Cardiac muscle cell (in vitro differentiated cells and primary cell): ENCODE results near the gene ACOT7. TPM values are rescaled to one million over a fixed set of nuclear protein-coding genes. Genes with fewer than 3 reads are reported as not detected.
"Not testable (repeated sequence)": the region's sequence is repeated elsewhere in the genome, so short reads cannot be mapped to it uniquely, and the experiment has no call there.

ENCODE experiments used
- DNase-seq, 2 donors: peaks; one replicate each; pipeline versions ENCODE4 v3.0.0 to v3.0.0-alpha.2; 2010 to 2017; ENCODE audit warnings: low read depth in 1 of 2, low spot score in 1 of 2
- H3K27ac ChIP-seq: fragments of 200-600 bp; sonication (generic); 2 replicates; pipeline ENCODE4 v1.5.1; 2016
- H3K27me3 ChIP-seq: fragments of 200-600 bp; sonication (generic); 2 replicates; pipeline ENCODE4 v1.6.0; 2016; ENCODE audit warnings: control low read depth
- H3K36me3 ChIP-seq: fragments of 200-600 bp; sonication (generic); 2 replicates; pipeline ENCODE4 v1.5.1; 2016; ENCODE audit warnings: control low read depth
- H3K4me1 ChIP-seq: fragments of 200-600 bp; sonication (generic); 2 replicates; pipeline ENCODE4 v1.8.1; 2017; ENCODE audit warnings: low read depth, mild to moderate bottlenecking, mixed run types
- H3K4me3 ChIP-seq: fragments of 200-600 bp; sonication (generic); 2 replicates; pipeline ENCODE4 v1.5.1; 2016; ENCODE audit warnings: mild to moderate bottlenecking
- H3K9me3 ChIP-seq: fragments of 200-600 bp; sonication (generic); 2 replicates; pipeline ENCODE4 v1.5.1; 2017; ENCODE audit warnings: low read depth, mild to moderate bottlenecking, control low read depth
- polyA plus RNA-seq: library from polyadenylated mRNA; unstranded; fragments of >200 nt; fragmentation: Nextera tagmentation; extraction: Ambion mirVana; gene quantifications from 2 replicates; pipeline ENCODE4 v1.2.1, GENCODE V29; 2016
- total RNA-seq: library from RNA; depleted of rRNA; stranded (reverse); fragments of >200 nt; gene quantifications from 2 replicates; pipeline ENCODE4 v1.2.3, GENCODE V29; 2016
- TF ChIP-seq, protein P1 (sequence below): IDR thresholded peaks from 2 replicates; pipeline ENCODE4 v1.5.1; 2012; ENCODE audit warnings: low read depth, mild to moderate bottlenecking, low read length

The ACOT7 gene
- total and polyA plus RNA-seq, 2 experiments from 2014 or later: 11.8 to 51.2 TPM

- TF ChIP-seq, protein P1, sequence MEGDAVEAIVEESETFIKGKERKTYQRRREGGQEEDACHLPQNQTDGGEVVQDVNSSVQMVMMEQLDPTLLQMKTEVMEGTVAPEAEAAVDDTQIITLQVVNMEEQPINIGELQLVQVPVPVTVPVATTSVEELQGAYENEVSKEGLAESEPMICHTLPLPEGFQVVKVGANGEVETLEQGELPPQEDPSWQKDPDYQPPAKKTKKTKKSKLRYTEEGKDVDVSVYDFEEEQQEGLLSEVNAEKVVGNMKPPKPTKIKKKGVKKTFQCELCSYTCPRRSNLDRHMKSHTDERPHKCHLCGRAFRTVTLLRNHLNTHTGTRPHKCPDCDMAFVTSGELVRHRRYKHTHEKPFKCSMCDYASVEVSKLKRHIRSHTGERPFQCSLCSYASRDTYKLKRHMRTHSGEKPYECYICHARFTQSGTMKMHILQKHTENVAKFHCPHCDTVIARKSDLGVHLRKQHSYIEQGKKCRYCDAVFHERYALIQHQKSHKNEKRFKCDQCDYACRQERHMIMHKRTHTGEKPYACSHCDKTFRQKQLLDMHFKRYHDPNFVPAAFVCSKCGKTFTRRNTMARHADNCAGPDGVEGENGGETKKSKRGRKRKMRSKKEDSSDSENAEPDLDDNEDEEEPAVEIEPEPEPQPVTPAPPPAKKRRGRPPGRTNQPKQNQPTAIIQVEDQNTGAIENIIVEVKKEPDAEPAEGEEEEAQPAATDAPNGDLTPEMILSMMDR: no peak
- H3K27ac ChIP-seq: peak overlapping the region; percentile 34
These were observed 173.3 kb downstream of the ACOT7 start for GRCh38 chr1:6220236-6220635.

DNA sequence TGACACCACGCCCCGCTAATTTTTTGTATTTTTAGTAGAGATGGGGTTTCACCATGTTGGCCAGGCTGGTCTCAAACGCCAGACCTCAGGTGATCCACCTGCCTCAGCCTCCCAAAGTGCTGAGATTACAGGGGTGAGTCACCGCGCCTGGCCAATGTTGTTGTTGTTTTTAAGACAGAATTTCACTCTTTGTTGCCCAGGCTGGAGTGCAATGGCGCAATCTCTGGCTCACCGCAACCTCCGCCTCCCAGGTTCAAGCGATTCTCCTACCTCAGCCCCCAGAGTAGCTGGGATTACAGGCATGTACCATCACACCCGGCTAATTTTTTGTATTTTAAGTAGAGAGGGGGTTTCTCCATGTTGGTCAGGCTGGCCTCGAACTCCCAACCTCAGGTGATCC, 173.9 kb downstream of the ACOT7 start:
- H3K9me3 ChIP-seq, H3K27me3 ChIP-seq, H3K4me3 ChIP-seq, H3K27ac ChIP-seq, H3K4me1 ChIP-seq, DNase-seq: not testable (repeated sequence)
- H3K36me3 ChIP-seq: peaks cover 16% of the 10 kb centered on the region

More at GRCh38 chr1:6220236-6220635, 173.3 kb downstream of the ACOT7 start:
- peaks cover 20% of the 10 kb centered on the region for H3K36me3 ChIP-seq
- no peak for DNase-seq
- H3K4me1 ChIP-seq: peaks cover 7% of the 10 kb centered on the region
- no peak overlapping the region for H3K4me3 ChIP-seq
- H3K9me3 ChIP-seq: no peaks in the 10 kb centered on the region
- no peaks in the 10 kb centered on the region for H3K27me3 ChIP-seq

DNA sequence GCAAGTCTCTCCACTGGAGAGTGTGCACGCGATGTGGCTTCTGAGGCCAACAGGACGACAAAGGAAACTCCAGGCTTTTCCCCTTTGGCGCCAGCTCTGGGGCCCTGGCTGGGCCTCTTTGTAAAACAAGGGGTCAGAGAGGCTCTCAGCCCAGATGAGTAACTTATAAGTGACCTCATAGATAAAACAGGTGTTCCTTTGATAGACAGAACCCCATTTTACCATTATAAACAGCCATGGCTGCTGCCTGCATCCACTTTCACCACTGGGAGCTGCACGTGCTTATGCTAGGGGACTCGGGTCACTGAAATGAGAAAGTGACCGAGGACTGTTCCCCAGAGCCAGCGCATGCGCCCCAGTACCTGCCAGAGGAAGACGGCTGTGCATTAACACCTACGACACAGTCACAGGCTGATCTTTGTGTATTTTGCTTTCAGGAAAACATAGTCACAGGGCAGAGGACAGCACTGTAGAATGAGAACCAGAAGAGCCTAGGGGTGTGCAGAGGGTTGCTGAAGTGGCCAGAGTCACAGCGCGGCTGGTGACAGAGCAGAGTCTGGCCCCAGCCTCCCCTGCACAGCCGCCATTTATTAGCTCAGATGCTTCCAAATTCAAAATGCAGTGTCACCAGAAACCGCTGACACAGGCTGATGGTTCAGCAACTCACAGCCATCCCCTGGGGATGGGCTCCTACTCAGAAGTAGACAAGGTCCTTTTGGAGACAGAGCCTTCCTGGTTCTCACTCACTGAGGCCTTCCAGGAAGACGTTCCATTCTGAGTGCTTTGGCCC, 175.0 kb downstream of the ACOT7 start:
- H3K4me3 ChIP-seq: no peak overlapping the region
- H3K27ac ChIP-seq: no peak overlapping the region
- TF ChIP-seq, protein P1: no peak
- H3K27me3 ChIP-seq: no peaks in the 10 kb centered on the region
- H3K9me3 ChIP-seq: no peaks in the 10 kb centered on the region
- peaks cover 7% of the 10 kb centered on the region for H3K4me1 ChIP-seq
- DNase-seq: no peak
- H3K36me3 ChIP-seq: peaks cover 7% of the 10 kb centered on the region

Other genes with a start within 250 kb of the ACOT7 start
- 0.11 and 0.24 TPM in 2 replicates for gene CHD5, start 213.4 kb downstream of the ACOT7 start, total RNA-seq
- gene CHD5, start 213.4 kb downstream of the ACOT7 start, polyA plus RNA-seq: 0.11 TPM in 1 of 2 replicates, not detected in the other
- gene RPL22, start 194.2 kb downstream of the ACOT7 start, total RNA-seq: 101 and 132 TPM in 2 replicates
- 123 and 130 TPM in 2 replicates for gene RPL22, start 194.2 kb downstream of the ACOT7 start, polyA plus RNA-seq
- gene RNF207, start 187.6 kb downstream of the ACOT7 start, total RNA-seq: 198 and 273 TPM in 2 replicates
- 166 and 180 TPM in 2 replicates for gene RNF207, start 187.6 kb downstream of the ACOT7 start, polyA plus RNA-seq
- 45.4 and 72.2 TPM in 2 replicates for gene ICMT, start 157.8 kb downstream of the ACOT7 start, total RNA-seq
- gene ICMT, start 157.8 kb downstream of the ACOT7 start, polyA plus RNA-seq: 40.6 and 54.3 TPM in 2 replicates
- not detected in 2 replicates for gene HES3, start 149.6 kb downstream of the ACOT7 start, total RNA-seq
- not detected in 2 replicates for gene HES3, start 149.6 kb downstream of the ACOT7 start, polyA plus RNA-seq
- 22.7 and 32.7 TPM in 2 replicates for gene GPR153, start 132.7 kb downstream of the ACOT7 start, total RNA-seq
- gene GPR153, start 132.7 kb downstream of the ACOT7 start, polyA plus RNA-seq: 21.0 and 30.3 TPM in 2 replicates
- gene HES2, start 26.2 kb upstream of the ACOT7 start, total RNA-seq: not detected in 2 replicates
- 0.09 TPM in 1 of 2 replicates, not detected in the other for gene HES2, start 26.2 kb upstream of the ACOT7 start, polyA plus RNA-seq
- gene ESPN, start 31.0 kb upstream of the ACOT7 start, total RNA-seq: 9.7 and 18.1 TPM in 2 replicates
- gene ESPN, start 31.0 kb upstream of the ACOT7 start, polyA plus RNA-seq: 8.0 and 9.7 TPM in 2 replicates
- gene TNFRSF25, start 72.4 kb upstream of the ACOT7 start, total RNA-seq: 24.4 and 31.4 TPM in 2 replicates
- gene TNFRSF25, start 72.4 kb upstream of the ACOT7 start, polyA plus RNA-seq: 11.3 and 11.8 TPM in 2 replicates
- gene PLEKHG5, start 97.9 kb upstream of the ACOT7 start, total RNA-seq: 21.8 and 34.8 TPM in 2 replicates
- gene PLEKHG5, start 97.9 kb upstream of the ACOT7 start, polyA plus RNA-seq: 9.6 and 18.7 TPM in 2 replicates
- gene NOL9, start 160.7 kb upstream of the ACOT7 start, total RNA-seq: 22.4 and 33.2 TPM in 2 replicates
- 12.9 and 16.7 TPM in 2 replicates for gene NOL9, start 160.7 kb upstream of the ACOT7 start, polyA plus RNA-seq
- gene TAS1R1, start 161.5 kb upstream of the ACOT7 start, total RNA-seq: not detected in 2 replicates
- gene TAS1R1, start 161.5 kb upstream of the ACOT7 start, polyA plus RNA-seq: 0.17 TPM in 1 of 2 replicates, not detected in the other
- gene ZBTB48, start 186.2 kb upstream of the ACOT7 start, total RNA-seq: 38.5 and 46.3 TPM in 2 replicates
- 22.4 and 28.8 TPM in 2 replicates for gene ZBTB48, start 186.2 kb upstream of the ACOT7 start, polyA plus RNA-seq
- gene KLHL21, start 209.1 kb upstream of the ACOT7 start, total RNA-seq: 62.7 and 90.5 TPM in 2 replicates
- gene KLHL21, start 209.1 kb upstream of the ACOT7 start, polyA plus RNA-seq: 37.3 and 40.6 TPM in 2 replicates
- 20.6 and 31.6 TPM in 2 replicates for gene PHF13, start 220.0 kb upstream of the ACOT7 start, total RNA-seq
- 16.8 and 25.9 TPM in 2 replicates for gene PHF13, start 220.0 kb upstream of the ACOT7 start, polyA plus RNA-seq
- 46.0 and 55.5 TPM in 2 replicates for gene THAP3, start 231.1 kb upstream of the ACOT7 start, total RNA-seq
- 35.1 and 43.7 TPM in 2 replicates for gene THAP3, start 231.1 kb upstream of the ACOT7 start, polyA plus RNA-seq